SK-N-SH (cell line): ENCODE measurements around the gene CDK11B. TPM values are rescaled to one million over a fixed set of nuclear protein-coding genes. Genes with fewer than 3 reads are reported as not detected.

Experiments used
- CTCF ChIA-PET: fragments of 300-600, 350-600 bp; formaldehyde crosslinking; extraction: SDS; loops from one replicate; lab custom pipeline; 2021; lab: Yijun Ruan, JAX
- POLR2A ChIA-PET: fragments of 350-600 bp; sonication (Branson Sonifier 250); formaldehyde crosslinking; extraction: SDS; loops from one replicate; lab custom pipeline; 2020; ENCODE audit warnings: antibody characterized with exemption, inconsistent platforms; lab: Yijun Ruan, JAX
- DNase-seq: peaks from one replicate; pipeline ENCODE4 v3.0.0; 2012
- H2AFZ ChIP-seq: fragments of 200-600 bp; sonication (generic); 2 replicates; pipeline ENCODE4 v1.8.1; 2016; ENCODE audit warnings: antibody characterized with exemption, mild to moderate bottlenecking, low read depth
- H3F3A ChIP-seq: fragments of 200-600 bp; sonication (generic); replicated peaks from 2 replicates; pipeline ENCODE3; 2016; ENCODE audit warnings: antibody characterized with exemption, mild to moderate bottlenecking; ENCODE audit not compliant: insufficient read depth
- H3K27ac ChIP-seq, 2 experiments: fragments of 200-500 bp in 1 of 2; fragments of 200-600 bp in 1 of 2; sonication (Bioruptor generic) in 1 of 2; sonication (generic), shearing (Covaris generic) in 1 of 2; 2 replicates each; pipeline versions ENCODE4 v1.5.1 to v1.6.1; 2014 to 2016; ENCODE audit warnings: low read depth in 2 of 2, inconsistent platforms in 1 of 2, low read length in 1 of 2, mild to moderate bottlenecking in 1 of 2, mixed read lengths in 1 of 2
- H3K27me3 ChIP-seq: fragments of 200-600 bp; sonication (generic), shearing (Covaris generic); 2 replicates; pipeline ENCODE4 v1.6.1; 2016; ENCODE audit warnings: mixed run types; ENCODE audit not compliant: insufficient read depth
- H3K36me3 ChIP-seq, 2 experiments: fragments of 200-500 bp in 1 of 2; fragments of 200-600 bp in 1 of 2; sonication (Bioruptor generic) in 1 of 2; sonication (generic) in 1 of 2; replicated peaks in 1 of 2; 2 replicates each; pipeline versions ENCODE3 to v1.5.1; 2014 to 2016; ENCODE audit warnings: low read length in 1 of 2, mild to moderate bottlenecking in 1 of 2; ENCODE audit not compliant: insufficient read depth in 2 of 2, control insufficient read depth in 1 of 2
- H3K4me1 ChIP-seq, 2 experiments: fragments of 200-500 bp in 1 of 2; fragments of 200-600 bp in 1 of 2; sonication (Bioruptor generic) in 1 of 2; sonication (generic), shearing (Covaris generic) in 1 of 2; 2 replicates each; pipeline versions ENCODE4 v1.5.1 to v1.6.1; 2014 to 2016; ENCODE audit warnings: low read depth in 1 of 2, low read length in 1 of 2, mixed run types in 1 of 2; ENCODE audit not compliant: insufficient read depth in 2 of 2, control insufficient read depth in 1 of 2
- H3K4me2 ChIP-seq: fragments of 200-600 bp; sonication (generic), shearing (Covaris generic); 2 replicates; pipeline ENCODE4 v1.6.1; 2017; ENCODE audit warnings: mixed run types
- H3K4me3 ChIP-seq, 2 experiments: fragments of 200-500 bp in 1 of 2; fragments of 200-600 bp in 1 of 2; sonication (Bioruptor generic) in 1 of 2; sonication (generic), shearing (Covaris generic) in 1 of 2; 2 replicates each; pipeline versions ENCODE4 v1.5.1 to v1.8.1; 2014 to 2016; ENCODE audit warnings: low read depth in 2 of 2, inconsistent platforms in 1 of 2, low read length in 1 of 2, mild to moderate bottlenecking in 1 of 2, mixed read lengths in 1 of 2, moderate library complexity in 1 of 2
- H3K79me2 ChIP-seq: fragments of 200-600 bp; sonication (generic); 2 replicates; pipeline ENCODE4 v1.8.1; 2017; ENCODE audit warnings: mild to moderate bottlenecking; ENCODE audit not compliant: insufficient read depth
- H3K9ac ChIP-seq: fragments of 200-600 bp; sonication (generic); 2 replicates; pipeline ENCODE4 v1.6.1; 2017; ENCODE audit warnings: mixed run types
- H3K9me2 ChIP-seq: fragments of 200-600 bp; sonication (generic); 2 replicates; pipeline ENCODE4 v1.6.1; 2017; ENCODE audit warnings: mixed run types
- H3K9me3 ChIP-seq: fragments of 200-600 bp; sonication (generic); 2 replicates; pipeline ENCODE4 v1.6.1; 2017; ENCODE audit warnings: mixed run types, mild to moderate bottlenecking, moderate library complexity
- H4K20me1 ChIP-seq: fragments of 200-600 bp; sonication (generic); 2 replicates; pipeline ENCODE4 v1.6.1; 2017; ENCODE audit warnings: mild to moderate bottlenecking, mixed run types; ENCODE audit not compliant: insufficient read depth
- CHD2 ChIP-seq: fragments of 150-350 bp; IDR thresholded peaks from 2 replicates; pipeline ENCODE4 v1.6.1; 2018; ENCODE audit warnings: low read length; ENCODE audit not compliant: partially characterized antibody
- CTCF ChIP-seq: fragments of 200-600 bp; sonication (generic); IDR thresholded peaks from 2 replicates; pipeline ENCODE4 v1.6.1; 2017; ENCODE audit warnings: antibody characterized with exemption, mild to moderate bottlenecking, moderate library complexity
- FOXJ3 ChIP-seq: sonication (generic); formaldehyde crosslinking; IDR thresholded peaks from 2 replicates; pipeline ENCODE4 v1.5.1; 2020; ENCODE audit warnings: mild to moderate bottlenecking, missing genetic modification reagents
- FOXM1 ChIP-seq: IDR thresholded peaks from 2 replicates; pipeline ENCODE4 v1.4.0; 2012; ENCODE audit warnings: low read depth, mild to moderate bottlenecking
- GABPA ChIP-seq: IDR thresholded peaks from 2 replicates; pipeline ENCODE4 v1.4.0; 2012; ENCODE audit warnings: low read depth, mild to moderate bottlenecking
- IRF3 ChIP-seq: fragments of 150-350 bp; IDR thresholded peaks from 2 replicates; pipeline ENCODE4 v1.6.1; 2016; ENCODE audit warnings: mild to moderate bottlenecking, low read depth, low read length
- MEF2A ChIP-seq: IDR thresholded peaks from 2 replicates; pipeline ENCODE4 v1.4.0; 2012; ENCODE audit warnings: low read depth, borderline replicate concordance
- NFIC ChIP-seq: IDR thresholded peaks from 2 replicates; pipeline ENCODE4 v1.4.0; 2012; ENCODE audit warnings: borderline replicate concordance
- NRF1 ChIP-seq: IDR thresholded peaks from 2 replicates; pipeline ENCODE4 v1.6.1; 2012; ENCODE audit warnings: low read depth, mild to moderate bottlenecking, low read length
- PBX3 ChIP-seq: IDR thresholded peaks from 2 replicates; pipeline ENCODE4; 2012
- POLR2AphosphoS5 ChIP-seq: IDR thresholded peaks from 2 replicates; pipeline ENCODE4 v1.6.1; 2012; ENCODE audit warnings: low read depth, low read length
- RFX5 ChIP-seq: IDR thresholded peaks from 2 replicates; pipeline ENCODE4 v1.6.1; 2012; ENCODE audit warnings: mild to moderate bottlenecking, improper control_type of control experiment, low read length
- SIN3A ChIP-seq: IDR thresholded peaks from 2 replicates; pipeline ENCODE4 v1.6.1; 2012; ENCODE audit warnings: low read depth, mild to moderate bottlenecking, low read length, moderate library complexity, borderline replicate concordance
- USF1 ChIP-seq: IDR thresholded peaks from 2 replicates; pipeline ENCODE4 v1.4.0; 2012; ENCODE audit warnings: low read depth, borderline replicate concordance
- USF2 ChIP-seq: fragments of 150-350 bp; IDR thresholded peaks from 2 replicates; pipeline ENCODE4 v1.6.1; 2017; ENCODE audit warnings: antibody characterized with exemption, low read length, low read depth, borderline replicate concordance
- WGBS: methylation state at CpG from one replicate; pipeline ENCODE4 v1.1.6; 2017; ENCODE audit warnings: low lambda C conversion rate; 5-methylcytosine and 5-hydroxymethylcytosine counted together
- polyA plus RNA-seq, 3 experiments: library from polyadenylated mRNA; depleted of rRNA; stranded (reverse); fragments of >200 nt; gene quantifications; 2 replicates each; pipeline ENCODE4 v1.2.3, GENCODE V29; 2012

The CDK11B gene
- polyA plus RNA-seq, 1 of the 3 experiments (the other 2 are of a cell fraction), result 15.0 TPM

GRCh38 chr1:1598720-1599029 is 60.1 kb downstream of the CDK11B start:
- Histone ChIP-seq H3F3A (no peaks in the 10 kb centered on the region), H3K9me2 (no peaks in the 10 kb centered on the region), H3K4me2 (no peak overlapping the region), H4K20me1 (no peaks in the 10 kb centered on the region; the same call in 1 of the 2 replicates), H3K36me3 (no peaks in the 10 kb centered on the region), H3K9ac (no peak overlapping the region), H3K79me2 (no peaks in the 10 kb centered on the region), H3K9me3 (no peaks in the 10 kb centered on the region), H3K27me3 (no peaks in the 10 kb centered on the region), H3K4me1 (peaks cover 0 to 22% of the 10 kb centered on the region in 2 experiments; a peak in 1 of 4 replicates), H3K27ac (no peak overlapping the region), H2AFZ (no peak overlapping the region), H3K4me3 (no peak overlapping the region; a peak in 1 of 4 replicates)
- TF ChIP-seq RFX5 (no peak), FOXJ3 (CRISPR knock-in tag) (no peak), POLR2AphosphoS5 (no peak), CTCF (no peak), PBX3 (no peak), MEF2A (no peak), IRF3 (no peak), USF2 (no peak), NRF1 (no peak)
- POLR2A ChIA-PET, result interaction anchor here (1.3 kb wide), 1 partner anchor 17 kb away, joined by 4 read pairs; the partner anchor contains the start of gene MIB2
- peak; percentile 25 for DNase-seq
- CTCF ChIA-PET, result interaction anchor here (0.9 to 1.4 kb wide), 3 partner anchors 8 to 20 kb away, joined by 3 to 5 read pairs (median 4); no protein-coding TSS in a partner anchor
- 95% methylated on average over 10 of the region's 13 CpGs for WGBS

- no peaks in the 10 kb centered on the region for H3F3A ChIP-seq
- no peaks in the 10 kb centered on the region for H3K9me3 ChIP-seq
- H3K9ac ChIP-seq, result no peak overlapping the region
- H2AFZ ChIP-seq, result no peak overlapping the region
- DNase-seq, result no peak
- H3K4me2 ChIP-seq, result no peak overlapping the region; the same call in 1 of the 2 replicates
- H3K27me3 ChIP-seq, result no peaks in the 10 kb centered on the region
- TF ChIP-seq USF1, result no peak
- no peak for TF ChIP-seq SIN3A
- no peak for TF ChIP-seq FOXJ3 (CRISPR knock-in tag)
- no peak for TF ChIP-seq RFX5
- no peak for TF ChIP-seq GABPA
- no peak for TF ChIP-seq IRF3
- TF ChIP-seq FOXM1, result no peak
- no peak for TF ChIP-seq CHD2
- no peak for TF ChIP-seq NFIC
- ChIA-PET POLR2A (interaction anchor here (1.3 kb wide), 1 partner anchor 17 kb away, joined by 4 read pairs; the partner anchor contains the start of gene MIB2), CTCF (interaction anchor here (0.9 to 1.4 kb wide), 4 partner anchors 9 to 20 kb away, joined by 3 to 5 read pairs (median 4); no protein-coding TSS in a partner anchor)
- H3K9me2 ChIP-seq, result no peaks in the 10 kb centered on the region
- H3K36me3 ChIP-seq, result no peaks in the 10 kb centered on the region
- H3K79me2 ChIP-seq, result no peaks in the 10 kb centered on the region
- H3K4me1 ChIP-seq, result peaks cover 0 to 22% of the 10 kb centered on the region in 2 experiments; a peak in 1 of 4 replicates
- H3K27ac ChIP-seq, result no peak overlapping the region
- H3K4me3 ChIP-seq, result no peak overlapping the region
- no peaks in the 10 kb centered on the region; the same call in 1 of the 2 replicates for H4K20me1 ChIP-seq
- 90% methylated on average over 2 of the region's 28 CpGs for WGBS
Measured at GRCh38 chr1:1598051-1598719, 60.6 kb downstream of the CDK11B start.
